CD4-positive, alpha-beta T cell treated with Interleukin-15 for 1 hour (primary cell): Measurements from ENCODE around the gene TARS1.

Experiments
- DNase-seq: peaks from one replicate; pipeline ENCODE4 v3.0.0-alpha.2; 2020

TARS1 gene

GRCh38 chr5:33440482-33441240, at the start of gene TARS1:
TSS of gene TARS1 (plus strand) at chr5:33440965. CDS start at chr5:33441087, 122 bp downstream.
- peak; percentile 96 for DNase-seq

GRCh38 chr5:33398501-33398900, 42.3 kb upstream of the TARS1 start:
- no peak for DNase-seq

- no peak for DNase-seq
Observed at GRCh38 chr5:33400675-33401074, 40.1 kb upstream of the TARS1 start.

GRCh38 chr5:33401482-33402390, 39.0 kb upstream of the TARS1 start:
- DNase-seq = no peak

GRCh38 chr5:33403187-33403586, 37.6 kb upstream of the TARS1 start:
- DNase-seq = no peak

- DNase-seq = no peak
Observed at GRCh38 chr5:33408816-33409215, 31.9 kb upstream of the TARS1 start.

GRCh38 chr5:33409435-33410170, 31.2 kb upstream of the TARS1 start:
- no peak for DNase-seq

GRCh38 chr5:33410221-33410620, 30.5 kb upstream of the TARS1 start:
- no peak for DNase-seq

- no peak for DNase-seq
Observed at GRCh38 chr5:33411498-33411897, 29.3 kb upstream of the TARS1 start.

GRCh38 chr5:33415811-33416354, 24.9 kb upstream of the TARS1 start:
- DNase-seq = no peak

- DNase-seq = no peak
Observed at GRCh38 chr5:33417632-33418031, 23.1 kb upstream of the TARS1 start.

- no peak for DNase-seq
Observed at GRCh38 chr5:33420946-33421345, 19.8 kb upstream of the TARS1 start.

GRCh38 chr5:33422191-33422590, 18.6 kb upstream of the TARS1 start:
- no peak for DNase-seq

GRCh38 chr5:33423018-33423630, 17.6 kb upstream of the TARS1 start:
- DNase-seq = no peak

- no peak for DNase-seq
Observed at GRCh38 chr5:33425314-33425713, 15.5 kb upstream of the TARS1 start.

- DNase-seq = no peak
Observed at GRCh38 chr5:33430983-33431382, 9.8 kb upstream of the TARS1 start.

GRCh38 chr5:33432656-33433055, 8.1 kb upstream of the TARS1 start:
- DNase-seq = no peak

GRCh38 chr5:33433303-33434240, 7.2 kb upstream of the TARS1 start:
- no peak for DNase-seq

- DNase-seq = peak; percentile 61
Observed at GRCh38 chr5:33435893-33436490, 4.8 kb upstream of the TARS1 start.

- no peak for DNase-seq
Observed at GRCh38 chr5:33438996-33439395, 1.8 kb upstream of the TARS1 start.

- DNase-seq = no peak
Observed at GRCh38 chr5:33439905-33440481, 772 bp upstream of the TARS1 start.
